HepG2 (cell line): ENCODE data around the gene DHX8. TPM values are rescaled to one million over a fixed set of nuclear protein-coding genes. Genes with fewer than 3 reads are reported as not detected.

ENCODE experiments used
- AHR ChIP-seq: IDR thresholded peaks from 2 replicates; pipeline ENCODE4 v1.6.1; 2018; ENCODE audit warnings: missing genetic modification reagents, missing compliant biosample characterization
- FOXJ3 ChIP-seq: sonication (generic); formaldehyde crosslinking; IDR thresholded peaks from 2 replicates; pipeline ENCODE4 v1.4.0; 2020; ENCODE audit warnings: missing genetic modification reagents, mild to moderate bottlenecking, borderline replicate concordance
- HMG20A ChIP-seq: IDR thresholded peaks from 2 replicates; pipeline ENCODE4 v1.6.1; 2016; ENCODE audit warnings: borderline replicate concordance
- MXD4 ChIP-seq: IDR thresholded peaks from 2 replicates; pipeline ENCODE4 v1.6.1; 2016; ENCODE audit warnings: mild to moderate bottlenecking, missing biosample characterization, missing genetic modification reagents
- RXRB ChIP-seq: IDR thresholded peaks from 2 replicates; pipeline ENCODE4 v1.6.1; 2016; ENCODE audit warnings: borderline replicate concordance, missing genetic modification reagents, missing compliant biosample characterization
- SKI ChIP-seq: fragments of 450-650 bp; IDR thresholded peaks from one replicate; pipeline ENCODE4 v1.6.1; 2018; ENCODE audit warnings: mild to moderate bottlenecking; ENCODE audit not compliant: partially characterized antibody
- SOX5 ChIP-seq: IDR thresholded peaks from 2 replicates; pipeline ENCODE4 v1.6.1; 2016; ENCODE audit warnings: borderline replicate concordance
- ZEB1 ChIP-seq: IDR thresholded peaks from 2 replicates; pipeline ENCODE4 v1.6.1; 2012; ENCODE audit warnings: mild to moderate bottlenecking, low read depth, inconsistent platforms; ENCODE audit not compliant: insufficient replicate concordance
- ZMYM3 ChIP-seq: sonication (generic); formaldehyde crosslinking; IDR thresholded peaks from 2 replicates; pipeline ENCODE4 v1.5.1; 2020; ENCODE audit warnings: mild to moderate bottlenecking, missing genetic modification reagents
- ZNF292 ChIP-seq: sonication (generic); formaldehyde crosslinking; IDR thresholded peaks from 2 replicates; pipeline ENCODE4 v1.8.1; 2022; ENCODE audit warnings: mild to moderate bottlenecking, low read depth, missing genetic modification reagents, borderline replicate concordance
- ZNF678 ChIP-seq: sonication (generic); formaldehyde crosslinking; IDR thresholded peaks from 2 replicates; pipeline ENCODE4 v1.4.0; 2020; ENCODE audit warnings: mild to moderate bottlenecking, missing genetic modification reagents
- ZNF878 ChIP-seq: sonication (generic); formaldehyde crosslinking; IDR thresholded peaks from 2 replicates; pipeline ENCODE4 v1.8.1; 2023; ENCODE audit warnings: mild to moderate bottlenecking, missing genetic modification reagents, moderate library complexity
- ZZZ3 ChIP-seq: sonication (generic); formaldehyde crosslinking; IDR thresholded peaks from 2 replicates; pipeline ENCODE4 v1.4.0; 2020; ENCODE audit warnings: missing genetic modification reagents, mild to moderate bottlenecking, borderline replicate concordance
- polyA plus RNA-seq, 8 experiments: library from polyadenylated mRNA; depleted of rRNA in 3 of 8; stranded (reverse) in 7 of 8; unstranded in 1 of 8; fragments of >200 nt; fragmentation: Illumina TruSeq in 4 of 8; extraction: Trizol in 4 of 8; gene quantifications; 2 replicates each; pipeline versions ENCODE4 v1.2.1 to v1.2.3, GENCODE V29; 2011 to 2016; ENCODE audit warnings: low read depth in 4 of 8, missing spikeins in 1 of 8, mixed read lengths in 1 of 8; ENCODE audit not compliant: insufficient read depth in 1 of 8
- total RNA-seq, 5 experiments: library from RNA; depleted of rRNA; stranded (reverse); fragments of >200 nt; fragmentation: Illumina TruSeq; extraction: Trizol; gene quantifications; 2 replicates each; pipeline ENCODE4 v1.2.3, GENCODE V29; 2016; ENCODE audit warnings: low read depth in 1 of 5
- TF ChIP-seq, protein P1 (sequence below): sonication (generic); formaldehyde crosslinking; IDR thresholded peaks from 2 replicates; pipeline ENCODE4 v1.8.1; 2023; ENCODE audit warnings: mild to moderate bottlenecking, moderate library complexity, missing genetic modification reagents
- TF ChIP-seq, protein P2 (sequence below): sonication (generic); formaldehyde crosslinking; IDR thresholded peaks from 2 replicates; pipeline ENCODE4 v1.4.0; 2020; ENCODE audit warnings: mild to moderate bottlenecking, missing genetic modification reagents
- TF ChIP-seq, protein P3 (sequence below): sonication (generic); formaldehyde crosslinking; IDR thresholded peaks from 2 replicates; pipeline ENCODE4 v1.8.0; 2022; ENCODE audit warnings: mild to moderate bottlenecking, missing genetic modification reagents
- TF ChIP-seq, protein P4 (sequence below): sonication (generic); formaldehyde crosslinking; IDR thresholded peaks from 2 replicates; pipeline ENCODE4 v1.8.1; 2022; ENCODE audit warnings: low read depth, mild to moderate bottlenecking, missing genetic modification reagents
- TF ChIP-seq, protein P5 (sequence below): sonication (generic); formaldehyde crosslinking; IDR thresholded peaks from 2 replicates; pipeline ENCODE4 v1.9.0; 2022; ENCODE audit warnings: missing genetic modification reagents, mild to moderate bottlenecking, borderline replicate concordance
- TF ChIP-seq, protein P6 (sequence below): sonication (generic); formaldehyde crosslinking; IDR thresholded peaks from 2 replicates; pipeline ENCODE4 v1.5.1; 2020; ENCODE audit warnings: mild to moderate bottlenecking, moderate library complexity, missing genetic modification reagents

DHX8 gene
- total and polyA plus RNA-seq, 2 of the 13 experiments (the other 11 are each of a cell fraction or from before 2014, with no cell fraction given): 24.8 to 48.9 TPM

DNA sequence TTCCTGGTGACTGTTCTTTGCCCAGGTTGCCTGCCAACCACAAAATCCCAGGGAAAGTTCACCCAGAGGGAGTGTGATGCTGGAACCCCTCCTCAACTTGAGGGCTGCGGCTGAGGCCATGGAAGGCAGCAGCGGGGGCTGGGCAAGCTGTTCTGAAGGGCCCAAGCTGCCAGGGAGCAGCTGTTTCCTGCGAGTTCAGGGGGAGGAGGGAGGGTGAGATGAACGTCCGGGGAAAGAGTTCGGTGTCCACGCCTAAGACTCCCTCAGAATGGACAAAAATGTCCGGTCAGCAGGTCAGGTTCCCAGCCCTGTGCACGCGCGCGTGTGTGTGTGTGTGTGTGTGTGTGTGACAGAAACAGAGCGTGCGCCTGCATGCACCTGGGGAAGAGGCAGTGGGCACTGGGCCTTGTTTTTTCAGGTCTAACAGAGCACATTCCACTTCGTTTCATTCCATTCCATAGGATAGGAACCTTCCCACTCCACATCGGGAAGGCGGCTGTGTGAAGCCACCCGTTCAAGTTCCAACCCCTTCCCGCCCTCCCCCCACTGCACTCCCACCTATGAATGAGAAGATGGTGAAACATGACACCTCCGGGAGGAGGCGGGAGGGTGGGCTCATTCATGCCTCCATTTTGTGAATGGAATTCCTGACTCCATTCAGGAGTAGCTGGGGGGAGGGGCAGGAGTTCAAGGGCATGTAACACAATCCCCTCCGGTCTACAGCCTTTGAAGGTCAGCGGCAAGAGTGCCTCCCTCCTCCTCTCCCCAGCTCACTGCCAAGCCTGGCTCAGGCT lies 46.7 kb downstream of the DHX8 start (continued):
- TF ChIP-seq ZNF878 (peak; percentile 98), ZNF292 (CRISPR knock-in tag) (no peak), FOXJ3 (CRISPR knock-in tag) (peak; percentile 81; the same call in 1 of the 2 replicates), ZEB1 (peak; percentile 87), MXD4 (CRISPR knock-in tag) (no peak; the same call in 1 of the 2 replicates), ZNF678 (CRISPR knock-in tag) (peak; percentile 91; the same call in 1 of the 2 replicates), RXRB (peak; percentile 98), SKI (peak; percentile 99), AHR (CRISPR knock-in tag) (0 out of 2 replicates have a peak, but pooled peaks have one; percentile 51), ZMYM3 (CRISPR knock-in tag) (peak; percentile 46), SOX5 (CRISPR knock-in tag) (peak; percentile 94), ZZZ3 (CRISPR knock-in tag) (peak; percentile 79; the same call in 1 of the 2 replicates), HMG20A (peak; percentile 95)
- TF ChIP-seq, protein P1, sequence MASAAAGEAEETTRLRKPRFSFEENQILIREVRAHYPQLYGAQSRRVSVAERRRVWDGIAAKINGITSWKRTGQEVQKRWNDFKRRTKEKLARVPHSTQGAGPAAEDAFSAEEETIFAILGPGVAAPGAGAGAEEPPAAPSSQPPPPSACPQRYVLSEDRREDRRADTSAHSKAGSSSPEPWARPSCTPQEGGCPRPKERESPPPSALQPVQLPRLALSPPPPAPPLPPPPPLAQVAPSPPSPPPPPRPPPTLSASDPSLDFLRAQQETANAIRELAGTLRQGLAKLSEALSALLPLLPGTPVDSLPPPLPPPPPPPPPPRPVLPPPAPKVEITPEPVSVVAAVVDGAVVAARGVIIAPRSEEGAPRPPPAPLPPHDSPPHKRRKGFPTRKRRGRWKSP: peak; percentile 45; the same call in 1 of the 2 replicates
- TF ChIP-seq, protein P2, sequence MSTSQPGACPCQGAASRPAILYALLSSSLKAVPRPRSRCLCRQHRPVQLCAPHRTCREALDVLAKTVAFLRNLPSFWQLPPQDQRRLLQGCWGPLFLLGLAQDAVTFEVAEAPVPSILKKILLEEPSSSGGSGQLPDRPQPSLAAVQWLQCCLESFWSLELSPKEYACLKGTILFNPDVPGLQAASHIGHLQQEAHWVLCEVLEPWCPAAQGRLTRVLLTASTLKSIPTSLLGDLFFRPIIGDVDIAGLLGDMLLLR (CRISPR knock-in tag): peak; percentile 56; the same call in 1 of the 2 replicates
- TF ChIP-seq, protein P3, sequence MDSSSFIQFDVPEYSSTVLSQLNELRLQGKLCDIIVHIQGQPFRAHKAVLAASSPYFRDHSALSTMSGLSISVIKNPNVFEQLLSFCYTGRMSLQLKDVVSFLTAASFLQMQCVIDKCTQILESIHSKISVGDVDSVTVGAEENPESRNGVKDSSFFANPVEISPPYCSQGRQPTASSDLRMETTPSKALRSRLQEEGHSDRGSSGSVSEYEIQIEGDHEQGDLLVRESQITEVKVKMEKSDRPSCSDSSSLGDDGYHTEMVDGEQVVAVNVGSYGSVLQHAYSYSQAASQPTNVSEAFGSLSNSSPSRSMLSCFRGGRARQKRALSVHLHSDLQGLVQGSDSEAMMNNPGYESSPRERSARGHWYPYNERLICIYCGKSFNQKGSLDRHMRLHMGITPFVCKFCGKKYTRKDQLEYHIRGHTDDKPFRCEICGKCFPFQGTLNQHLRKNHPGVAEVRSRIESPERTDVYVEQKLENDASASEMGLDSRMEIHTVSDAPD (CRISPR knock-in tag): peak; percentile 66; the same call in 1 of the 2 replicates
- TF ChIP-seq, protein P4, sequence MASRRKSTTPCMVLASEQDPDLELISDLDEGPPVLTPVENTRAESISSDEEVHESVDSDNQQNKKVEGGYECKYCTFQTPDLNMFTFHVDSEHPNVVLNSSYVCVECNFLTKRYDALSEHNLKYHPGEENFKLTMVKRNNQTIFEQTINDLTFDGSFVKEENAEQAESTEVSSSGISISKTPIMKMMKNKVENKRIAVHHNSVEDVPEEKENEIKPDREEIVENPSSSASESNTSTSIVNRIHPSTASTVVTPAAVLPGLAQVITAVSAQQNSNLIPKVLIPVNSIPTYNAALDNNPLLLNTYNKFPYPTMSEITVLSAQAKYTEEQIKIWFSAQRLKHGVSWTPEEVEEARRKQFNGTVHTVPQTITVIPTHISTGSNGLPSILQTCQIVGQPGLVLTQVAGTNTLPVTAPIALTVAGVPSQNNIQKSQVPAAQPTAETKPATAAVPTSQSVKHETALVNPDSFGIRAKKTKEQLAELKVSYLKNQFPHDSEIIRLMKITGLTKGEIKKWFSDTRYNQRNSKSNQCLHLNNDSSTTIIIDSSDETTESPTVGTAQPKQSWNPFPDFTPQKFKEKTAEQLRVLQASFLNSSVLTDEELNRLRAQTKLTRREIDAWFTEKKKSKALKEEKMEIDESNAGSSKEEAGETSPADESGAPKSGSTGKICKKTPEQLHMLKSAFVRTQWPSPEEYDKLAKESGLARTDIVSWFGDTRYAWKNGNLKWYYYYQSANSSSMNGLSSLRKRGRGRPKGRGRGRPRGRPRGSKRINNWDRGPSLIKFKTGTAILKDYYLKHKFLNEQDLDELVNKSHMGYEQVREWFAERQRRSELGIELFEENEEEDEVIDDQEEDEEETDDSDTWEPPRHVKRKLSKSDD (CRISPR knock-in tag): peak; percentile 96
- TF ChIP-seq, protein P5, sequence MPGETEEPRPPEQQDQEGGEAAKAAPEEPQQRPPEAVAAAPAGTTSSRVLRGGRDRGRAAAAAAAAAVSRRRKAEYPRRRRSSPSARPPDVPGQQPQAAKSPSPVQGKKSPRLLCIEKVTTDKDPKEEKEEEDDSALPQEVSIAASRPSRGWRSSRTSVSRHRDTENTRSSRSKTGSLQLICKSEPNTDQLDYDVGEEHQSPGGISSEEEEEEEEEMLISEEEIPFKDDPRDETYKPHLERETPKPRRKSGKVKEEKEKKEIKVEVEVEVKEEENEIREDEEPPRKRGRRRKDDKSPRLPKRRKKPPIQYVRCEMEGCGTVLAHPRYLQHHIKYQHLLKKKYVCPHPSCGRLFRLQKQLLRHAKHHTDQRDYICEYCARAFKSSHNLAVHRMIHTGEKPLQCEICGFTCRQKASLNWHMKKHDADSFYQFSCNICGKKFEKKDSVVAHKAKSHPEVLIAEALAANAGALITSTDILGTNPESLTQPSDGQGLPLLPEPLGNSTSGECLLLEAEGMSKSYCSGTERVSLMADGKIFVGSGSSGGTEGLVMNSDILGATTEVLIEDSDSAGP (CRISPR knock-in tag): peak; percentile 80
- TF ChIP-seq, protein P6, sequence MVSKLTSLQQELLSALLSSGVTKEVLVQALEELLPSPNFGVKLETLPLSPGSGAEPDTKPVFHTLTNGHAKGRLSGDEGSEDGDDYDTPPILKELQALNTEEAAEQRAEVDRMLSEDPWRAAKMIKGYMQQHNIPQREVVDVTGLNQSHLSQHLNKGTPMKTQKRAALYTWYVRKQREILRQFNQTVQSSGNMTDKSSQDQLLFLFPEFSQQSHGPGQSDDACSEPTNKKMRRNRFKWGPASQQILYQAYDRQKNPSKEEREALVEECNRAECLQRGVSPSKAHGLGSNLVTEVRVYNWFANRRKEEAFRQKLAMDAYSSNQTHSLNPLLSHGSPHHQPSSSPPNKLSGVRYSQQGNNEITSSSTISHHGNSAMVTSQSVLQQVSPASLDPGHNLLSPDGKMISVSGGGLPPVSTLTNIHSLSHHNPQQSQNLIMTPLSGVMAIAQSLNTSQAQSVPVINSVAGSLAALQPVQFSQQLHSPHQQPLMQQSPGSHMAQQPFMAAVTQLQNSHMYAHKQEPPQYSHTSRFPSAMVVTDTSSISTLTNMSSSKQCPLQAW (CRISPR knock-in tag): peak; percentile 97
